ENCODE measurements around the gene ZIC4. TPM values are rescaled to one million over a fixed set of nuclear protein-coding genes. Genes with fewer than 3 reads are reported as not detected.

Gene ZIC4
- total and polyA plus RNA-seq, 2 donors (not counting 1 experiment from before 2014, with no cell fraction given), result not detected

DNA sequence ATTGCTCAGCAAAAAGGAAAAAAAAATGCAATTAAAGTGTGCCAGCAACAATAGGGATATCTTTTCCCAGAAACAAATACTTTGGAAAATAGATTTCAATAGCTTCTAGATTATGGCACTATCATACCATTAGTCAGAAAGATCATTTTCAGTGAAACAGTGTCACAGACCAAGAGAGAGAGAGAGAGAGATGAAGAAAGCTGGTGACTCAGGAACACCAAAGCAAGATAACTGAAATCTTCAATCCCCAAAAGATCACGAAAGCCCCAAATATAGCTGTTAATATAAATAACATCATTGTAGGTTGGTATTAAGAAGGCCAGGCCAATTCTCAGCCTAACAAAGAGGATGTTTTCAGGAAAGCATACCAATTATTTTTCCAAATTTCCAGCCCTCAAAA lies 57.4 kb downstream of the ZIC4 start:
- Histone ChIP-seq H3K27ac (ENCODE audit: insufficient read depth, low read length) (no peak overlapping the region), H2AFZ (ENCODE audit: low read length) (no peak overlapping the region), H3K4me3 (replicated peaks in 1 of 4; ENCODE audit: control extremely low read depth in 1 of 4, insufficient read depth in 1 of 4, low read depth in 3 of 4, low read length in 4 of 4) (no peak overlapping the region), H3K9me3 (ENCODE audit: control insufficient read depth, insufficient read depth, low read depth, low read length) (no peaks in the 10 kb centered on the region), H3K9ac (ENCODE audit: insufficient read depth, low read length) (no peak overlapping the region), H3K36me3 (ENCODE audit: control insufficient read depth, insufficient read depth, low read length) (no peaks in the 10 kb centered on the region), H3K27me3 (ENCODE audit: control insufficient read depth, insufficient read depth, low read length) (peaks cover 6% of the 10 kb centered on the region), H4K20me1 (ENCODE audit: control insufficient read depth, extremely low read depth, insufficient read depth, low read length) (no peaks in the 10 kb centered on the region), H3K4me2 (ENCODE audit: extremely low read depth, insufficient read depth, low read length) (no peak overlapping the region), H3K4me1 (ENCODE audit: control insufficient read depth, extremely low read depth, insufficient read depth, low read length) (no peaks in the 10 kb centered on the region), H3K79me2 (ENCODE audit: control insufficient read depth, insufficient read depth, low read length) (no peaks in the 10 kb centered on the region)
- no peak for DNase-seq (ENCODE audit: low read depth in 2 of 2)
- TF ChIP-seq, protein P1, sequence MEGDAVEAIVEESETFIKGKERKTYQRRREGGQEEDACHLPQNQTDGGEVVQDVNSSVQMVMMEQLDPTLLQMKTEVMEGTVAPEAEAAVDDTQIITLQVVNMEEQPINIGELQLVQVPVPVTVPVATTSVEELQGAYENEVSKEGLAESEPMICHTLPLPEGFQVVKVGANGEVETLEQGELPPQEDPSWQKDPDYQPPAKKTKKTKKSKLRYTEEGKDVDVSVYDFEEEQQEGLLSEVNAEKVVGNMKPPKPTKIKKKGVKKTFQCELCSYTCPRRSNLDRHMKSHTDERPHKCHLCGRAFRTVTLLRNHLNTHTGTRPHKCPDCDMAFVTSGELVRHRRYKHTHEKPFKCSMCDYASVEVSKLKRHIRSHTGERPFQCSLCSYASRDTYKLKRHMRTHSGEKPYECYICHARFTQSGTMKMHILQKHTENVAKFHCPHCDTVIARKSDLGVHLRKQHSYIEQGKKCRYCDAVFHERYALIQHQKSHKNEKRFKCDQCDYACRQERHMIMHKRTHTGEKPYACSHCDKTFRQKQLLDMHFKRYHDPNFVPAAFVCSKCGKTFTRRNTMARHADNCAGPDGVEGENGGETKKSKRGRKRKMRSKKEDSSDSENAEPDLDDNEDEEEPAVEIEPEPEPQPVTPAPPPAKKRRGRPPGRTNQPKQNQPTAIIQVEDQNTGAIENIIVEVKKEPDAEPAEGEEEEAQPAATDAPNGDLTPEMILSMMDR (conservative IDR thresholded peaks at IDR 0.05 in 1 of 2, IDR thresholded peaks at IDR 0.05 in 1 of 2; ENCODE audit: low read depth in 1 of 2, low read length in 2 of 2), result no peak
- no peak for TF ChIP-seq EZH2 (IDR thresholded peaks at IDR 0.05; ENCODE audit: low read length, missing control alignments)

DNA sequence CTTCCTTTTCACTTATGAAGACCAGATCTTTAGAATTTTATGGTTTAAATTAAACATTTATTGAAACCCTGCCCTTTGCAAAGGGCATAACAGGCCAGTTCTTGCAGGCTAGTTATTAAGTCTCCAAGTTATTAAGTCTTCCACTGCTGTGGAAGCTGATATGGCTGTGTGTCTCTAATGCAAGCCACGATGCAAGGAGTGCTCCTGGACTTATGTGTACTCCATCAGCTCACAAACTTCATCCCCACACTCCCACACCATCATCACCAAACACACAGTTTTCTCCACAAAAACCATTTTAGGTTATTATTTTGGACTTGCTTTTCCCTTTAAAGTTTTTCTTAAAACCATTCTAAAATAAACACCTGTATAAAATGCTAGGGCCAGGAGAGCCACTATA lies 62.4 kb downstream of the ZIC4 start:
- no peak for TF ChIP-seq EZH2 (IDR thresholded peaks at IDR 0.05; ENCODE audit: low read length, missing control alignments)
- TF ChIP-seq, protein P1 (conservative IDR thresholded peaks at IDR 0.05 in 1 of 2, IDR thresholded peaks at IDR 0.05 in 1 of 2; ENCODE audit: low read depth in 1 of 2, low read length in 2 of 2), result no peak
- Histone ChIP-seq H3K27ac (ENCODE audit: insufficient read depth, low read length) (no peak overlapping the region), H3K9ac (ENCODE audit: insufficient read depth, low read length) (no peak overlapping the region), H3K79me2 (ENCODE audit: control insufficient read depth, insufficient read depth, low read length) (no peaks in the 10 kb centered on the region), H4K20me1 (ENCODE audit: control insufficient read depth, extremely low read depth, insufficient read depth, low read length) (no peaks in the 10 kb centered on the region), H3K9me3 (ENCODE audit: control insufficient read depth, insufficient read depth, low read depth, low read length) (no peaks in the 10 kb centered on the region), H3K4me2 (ENCODE audit: extremely low read depth, insufficient read depth, low read length) (no peak overlapping the region), H3K4me3 (replicated peaks in 1 of 4; ENCODE audit: control extremely low read depth in 1 of 4, insufficient read depth in 1 of 4, low read depth in 3 of 4, low read length in 4 of 4) (no peak overlapping the region), H3K4me1 (ENCODE audit: control insufficient read depth, extremely low read depth, insufficient read depth, low read length) (no peaks in the 10 kb centered on the region), H3K27me3 (ENCODE audit: control insufficient read depth, insufficient read depth, low read length) (no peaks in the 10 kb centered on the region), H2AFZ (ENCODE audit: low read length) (no peak overlapping the region), H3K36me3 (ENCODE audit: control insufficient read depth, insufficient read depth, low read length) (no peaks in the 10 kb centered on the region)
- DNase-seq (ENCODE audit: low read depth in 2 of 2), result no peak

DNA sequence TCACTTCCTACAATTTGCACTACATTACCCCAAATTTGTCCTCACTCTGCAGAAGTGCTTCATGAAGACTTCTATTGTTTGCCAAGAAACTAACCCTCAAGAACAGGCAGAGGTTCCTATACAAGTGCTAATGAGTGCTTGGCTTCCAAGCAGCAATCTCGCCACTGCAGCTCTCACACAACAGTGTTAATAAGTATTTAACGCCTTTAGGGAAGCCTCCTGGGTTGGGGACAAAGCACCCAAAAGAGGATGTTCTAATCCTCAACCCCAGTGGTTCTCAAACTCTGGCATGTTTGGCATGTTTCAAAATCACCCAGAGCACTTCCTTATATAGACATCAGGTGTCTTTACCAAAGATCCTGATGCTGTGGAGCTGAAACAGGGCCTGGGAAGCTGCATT lies 64.6 kb downstream of the ZIC4 start:
- TF ChIP-seq EZH2 (IDR thresholded peaks at IDR 0.05; ENCODE audit: low read length, missing control alignments), result no peak
- TF ChIP-seq, protein P1 (conservative IDR thresholded peaks at IDR 0.05 in 1 of 2, IDR thresholded peaks at IDR 0.05 in 1 of 2; ENCODE audit: low read depth in 1 of 2, low read length in 2 of 2), result no peak
- H3K9ac ChIP-seq (ENCODE audit: insufficient read depth, low read length), result no peak overlapping the region
- H3K27ac ChIP-seq (ENCODE audit: insufficient read depth, low read length), result no peak overlapping the region
- no peaks in the 10 kb centered on the region for H4K20me1 ChIP-seq (ENCODE audit: control insufficient read depth, extremely low read depth, insufficient read depth, low read length)
- DNase-seq (ENCODE audit: low read depth in 2 of 2), result no peak
- H3K27me3 ChIP-seq (ENCODE audit: control insufficient read depth, insufficient read depth, low read length), result no peaks in the 10 kb centered on the region
- H2AFZ ChIP-seq (ENCODE audit: low read length), result no peak overlapping the region
- H3K4me3 ChIP-seq (replicated peaks in 1 of 4; ENCODE audit: control extremely low read depth in 1 of 4, insufficient read depth in 1 of 4, low read depth in 3 of 4, low read length in 4 of 4), result no peak overlapping the region
- H3K9me3 ChIP-seq (ENCODE audit: control insufficient read depth, insufficient read depth, low read depth, low read length), result no peaks in the 10 kb centered on the region
- no peaks in the 10 kb centered on the region for H3K4me1 ChIP-seq (ENCODE audit: control insufficient read depth, extremely low read depth, insufficient read depth, low read length)
- H3K79me2 ChIP-seq (ENCODE audit: control insufficient read depth, insufficient read depth, low read length), result no peaks in the 10 kb centered on the region
- no peak overlapping the region for H3K4me2 ChIP-seq (ENCODE audit: extremely low read depth, insufficient read depth, low read length)
- no peaks in the 10 kb centered on the region for H3K36me3 ChIP-seq (ENCODE audit: control insufficient read depth, insufficient read depth, low read length)
